Calu3 (cell line): ENCODE results near the gene WHRN. TPM values are rescaled to one million over a fixed set of nuclear protein-coding genes. Genes with fewer than 3 reads are reported as not detected.

ENCODE experiments used
- BruUV-seq: library from RNA; stranded (reverse); fragments of 400-500 nt; replicated peaks from 2 replicates; lab custom pipeline; 2021; lab: Mats Ljungman, UMichigan
- CTCF ChIA-PET: fragments of 300-600 bp; sonication (Branson Sonifier 250); formaldehyde crosslinking; loops from one replicate; lab custom pipeline; 2022; ENCODE audit warnings: antibody characterized with exemption; lab: Charles Lee
- DNase-seq: peaks from one replicate; pipeline ENCODE4 v3.0.0; 2022
- H3K27ac Mint-ChIP-seq: one replicate; pipeline ENCODE4 v1.8.0; 2022; ENCODE audit warnings: mixed read lengths; ENCODE audit not compliant: unreplicated experiment
- H3K27me3 Mint-ChIP-seq: one replicate; pipeline ENCODE4 v1.8.0; 2022; ENCODE audit warnings: mixed read lengths; ENCODE audit not compliant: unreplicated experiment
- H3K36me3 Mint-ChIP-seq: one replicate; pipeline ENCODE4 v1.8.0; 2022; ENCODE audit warnings: mild to moderate bottlenecking, moderate library complexity, mixed read lengths; ENCODE audit not compliant: insufficient read depth, unreplicated experiment
- H3K4me1 Mint-ChIP-seq: one replicate; pipeline ENCODE4 v1.8.0; 2022; ENCODE audit warnings: mild to moderate bottlenecking, low read depth, mixed read lengths; ENCODE audit not compliant: unreplicated experiment
- H3K4me3 Mint-ChIP-seq: one replicate; pipeline ENCODE4 v1.8.0; 2022; ENCODE audit warnings: mild to moderate bottlenecking, low read depth, moderate library complexity, mixed read lengths; ENCODE audit not compliant: unreplicated experiment
- H3K9me3 Mint-ChIP-seq: one replicate; pipeline ENCODE4 v1.8.0; 2022; ENCODE audit warnings: low read depth, mixed read lengths; ENCODE audit not compliant: unreplicated experiment
- intact Hi-C: fragments of 100-400 bp; cut with micrococcal nuclease; formaldehyde crosslinking; loops from one replicate; pipeline ENCODE4 v1.10.0; 2022; ENCODE audit not compliant: unreplicated experiment
- total RNA-seq: library from RNA; stranded (reverse); gene quantifications from 2 replicates; pipeline ENCODE4 v1.2.3, GENCODE V29; 2022
- TF ChIP-seq, protein P1 (sequence below): fragments of 200-600 bp; IDR thresholded peaks from one replicate; pipeline ENCODE4 v1.8.0; 2022; ENCODE audit warnings: antibody characterized with exemption; ENCODE audit not compliant: unreplicated experiment

The WHRN gene
- total RNA-seq, 1 experiment from 2014 or later: 4.9 TPM

GRCh38 chr9:114474425-114474824, 30.8 kb downstream of the WHRN start:
- Mint-ChIP-seq H3K9me3 (no peaks in the 10 kb centered on the region), H3K27ac (no peak overlapping the region), H3K4me3 (no peak overlapping the region), H3K4me1 (no peaks in the 10 kb centered on the region), H3K27me3 (peaks cover 13% of the 10 kb centered on the region), H3K36me3 (no peaks in the 10 kb centered on the region)
- BruUV-seq: no TSS peak
- intact Hi-C loops: no loop called here
- CTCF ChIA-PET: no interaction called here
- DNase-seq: no peak
- TF ChIP-seq, protein P1, sequence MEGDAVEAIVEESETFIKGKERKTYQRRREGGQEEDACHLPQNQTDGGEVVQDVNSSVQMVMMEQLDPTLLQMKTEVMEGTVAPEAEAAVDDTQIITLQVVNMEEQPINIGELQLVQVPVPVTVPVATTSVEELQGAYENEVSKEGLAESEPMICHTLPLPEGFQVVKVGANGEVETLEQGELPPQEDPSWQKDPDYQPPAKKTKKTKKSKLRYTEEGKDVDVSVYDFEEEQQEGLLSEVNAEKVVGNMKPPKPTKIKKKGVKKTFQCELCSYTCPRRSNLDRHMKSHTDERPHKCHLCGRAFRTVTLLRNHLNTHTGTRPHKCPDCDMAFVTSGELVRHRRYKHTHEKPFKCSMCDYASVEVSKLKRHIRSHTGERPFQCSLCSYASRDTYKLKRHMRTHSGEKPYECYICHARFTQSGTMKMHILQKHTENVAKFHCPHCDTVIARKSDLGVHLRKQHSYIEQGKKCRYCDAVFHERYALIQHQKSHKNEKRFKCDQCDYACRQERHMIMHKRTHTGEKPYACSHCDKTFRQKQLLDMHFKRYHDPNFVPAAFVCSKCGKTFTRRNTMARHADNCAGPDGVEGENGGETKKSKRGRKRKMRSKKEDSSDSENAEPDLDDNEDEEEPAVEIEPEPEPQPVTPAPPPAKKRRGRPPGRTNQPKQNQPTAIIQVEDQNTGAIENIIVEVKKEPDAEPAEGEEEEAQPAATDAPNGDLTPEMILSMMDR: no peak

DNA sequence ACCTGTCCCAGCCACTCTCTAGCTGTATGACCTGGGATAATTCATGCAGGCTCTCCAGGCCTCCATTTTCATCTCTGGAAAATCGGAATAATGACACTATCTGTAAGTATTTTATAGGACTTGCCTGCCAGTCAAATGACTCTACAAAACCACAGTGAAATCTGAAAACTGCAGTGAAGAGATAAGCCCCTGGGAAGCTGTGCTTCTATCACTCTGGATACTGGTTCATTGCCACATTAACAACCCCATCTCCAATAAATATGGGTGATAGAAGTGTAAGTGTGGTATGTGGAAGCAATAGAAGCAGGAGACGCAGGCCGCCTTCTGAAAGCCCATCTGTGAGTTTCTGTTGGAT, 31.8 kb downstream of the WHRN start:
- no TSS peak for BruUV-seq
- Mint-ChIP-seq H3K9me3 (no peaks in the 10 kb centered on the region), H3K27ac (no peak overlapping the region), H3K4me3 (no peak overlapping the region), H3K4me1 (no peaks in the 10 kb centered on the region), H3K27me3 (peaks cover 13% of the 10 kb centered on the region), H3K36me3 (no peaks in the 10 kb centered on the region)
- no peak for DNase-seq
- TF ChIP-seq, protein P1: no peak
- CTCF ChIA-PET: interaction anchor here (0.5 kb wide), 1 partner anchor 19 kb away, joined by 3 read pairs; no protein-coding TSS in a partner anchor
- intact Hi-C loops: no loop called here

GRCh38 chr9:114472765-114473446, 32.4 kb downstream of the WHRN start:
- no TSS peak for BruUV-seq
- Mint-ChIP-seq H3K27me3 (peaks cover 13% of the 10 kb centered on the region), H3K9me3 (no peaks in the 10 kb centered on the region), H3K36me3 (no peaks in the 10 kb centered on the region), H3K4me1 (no peaks in the 10 kb centered on the region), H3K27ac (no peak overlapping the region), H3K4me3 (no peak overlapping the region)
- intact Hi-C loops: no loop called here
- CTCF ChIA-PET: no interaction called here
- TF ChIP-seq, protein P1: no peak
- DNase-seq: no peak

DNA sequence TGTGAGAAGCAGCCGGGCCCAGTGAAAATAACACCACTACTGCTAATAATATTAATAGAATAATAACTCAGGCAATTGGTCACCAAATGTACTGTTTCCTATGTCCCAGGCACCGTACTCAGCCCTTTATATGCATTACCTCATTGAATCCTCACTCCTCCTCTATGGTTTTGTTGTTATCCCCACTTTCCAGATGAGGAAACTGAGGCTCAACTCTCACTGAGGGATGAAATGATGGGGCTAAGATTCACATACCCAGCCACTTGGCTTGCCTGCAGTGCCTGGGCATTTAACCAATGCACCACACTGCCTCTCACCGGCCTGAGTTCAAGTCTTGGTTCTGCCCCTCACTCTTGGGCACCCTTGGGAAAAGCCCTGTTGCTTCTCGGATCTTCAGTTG, 34.1 kb downstream of the WHRN start:
- intact Hi-C loops: no loop called here
- BruUV-seq: no TSS peak
- H3K27ac Mint-ChIP-seq: no peak overlapping the region
- H3K4me3 Mint-ChIP-seq: no peak overlapping the region
- H3K36me3 Mint-ChIP-seq: no peaks in the 10 kb centered on the region
- no peak for DNase-seq
- TF ChIP-seq, protein P1: no peak
- peaks cover 3% of the 10 kb centered on the region for H3K27me3 Mint-ChIP-seq
- CTCF ChIA-PET: no interaction called here
- no peaks in the 10 kb centered on the region for H3K4me1 Mint-ChIP-seq
- H3K9me3 Mint-ChIP-seq: no peaks in the 10 kb centered on the region
